ENCODE results near the gene MINDY4. TPM values are rescaled to one million over a fixed set of nuclear protein-coding genes. Genes with fewer than 3 reads are reported as not detected.

The MINDY4 gene
- 0.40 and 0.65 TPM in 2 replicates for total RNA-seq

GRCh38 chr7:30771174-30771879 is at the start of gene MINDY4:
TSS of gene MINDY4 (plus strand) at chr7:30771417. CDS start at chr7:30771494, 77 bp downstream.
- DNase-seq (ENCODE audit: low read depth in 2 of 2): peak; percentile 83 to 89

DNA sequence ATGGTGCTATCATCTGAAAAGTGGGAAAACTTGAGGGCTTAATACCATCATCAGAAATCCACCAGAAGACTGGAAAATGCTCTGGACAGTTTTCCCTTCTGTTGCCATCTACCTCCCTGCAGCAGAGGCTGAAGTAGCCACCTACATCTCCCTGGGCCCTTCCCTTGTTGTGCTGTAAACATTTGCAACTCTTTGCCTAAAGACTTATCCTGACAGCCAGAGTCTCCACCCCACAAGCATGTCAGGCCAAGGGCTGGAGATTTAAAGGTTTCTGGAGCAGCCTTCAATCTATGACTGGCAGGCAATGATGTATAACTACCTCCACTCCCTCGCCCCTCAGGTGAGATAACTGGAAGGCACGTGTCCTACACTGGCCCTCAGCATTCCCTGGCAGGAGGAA is 49.0 kb upstream of the MINDY4 start:
- DNase-seq (ENCODE audit: low read depth in 2 of 2): no peak

- no peak for DNase-seq (ENCODE audit: low read depth in 2 of 2)
Measured at GRCh38 chr7:30722671-30723070, 48.5 kb upstream of the MINDY4 start.

- no peak for DNase-seq (ENCODE audit: low read depth in 2 of 2)
Measured at GRCh38 chr7:30723776-30724175, 47.4 kb upstream of the MINDY4 start.

- no peak for DNase-seq (ENCODE audit: low read depth in 2 of 2)
Measured at GRCh38 chr7:30726296-30727006, 44.8 kb upstream of the MINDY4 start.

GRCh38 chr7:30727061-30727945 is 43.9 kb upstream of the MINDY4 start:
- DNase-seq (ENCODE audit: low read depth in 2 of 2): no peak

GRCh38 chr7:30728591-30729100 is 42.6 kb upstream of the MINDY4 start:
- no peak for DNase-seq (ENCODE audit: low read depth in 2 of 2)

- no peak for DNase-seq (ENCODE audit: low read depth in 2 of 2)
Measured at GRCh38 chr7:30729642-30730041, 41.6 kb upstream of the MINDY4 start.

DNA sequence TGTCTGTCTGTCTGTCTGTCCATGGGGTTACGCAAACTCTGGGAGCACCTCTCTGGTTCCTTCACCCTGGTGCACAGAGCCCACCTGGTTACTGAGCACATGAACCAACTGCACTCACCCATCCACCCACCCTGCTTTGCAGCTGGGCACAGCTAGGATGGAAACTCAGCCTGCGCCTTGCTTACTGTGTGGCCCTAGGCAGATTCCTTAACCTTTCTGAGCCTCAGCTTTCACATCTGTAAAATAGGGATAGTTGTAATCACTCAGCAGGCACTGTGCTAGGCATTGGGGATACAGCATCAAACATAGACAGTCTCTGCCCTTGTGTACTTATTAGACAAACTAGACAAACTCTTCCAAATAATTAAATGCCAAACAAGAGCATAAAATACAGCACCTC is 41.1 kb upstream of the MINDY4 start:
- no peak for DNase-seq (ENCODE audit: low read depth in 2 of 2)

DNA sequence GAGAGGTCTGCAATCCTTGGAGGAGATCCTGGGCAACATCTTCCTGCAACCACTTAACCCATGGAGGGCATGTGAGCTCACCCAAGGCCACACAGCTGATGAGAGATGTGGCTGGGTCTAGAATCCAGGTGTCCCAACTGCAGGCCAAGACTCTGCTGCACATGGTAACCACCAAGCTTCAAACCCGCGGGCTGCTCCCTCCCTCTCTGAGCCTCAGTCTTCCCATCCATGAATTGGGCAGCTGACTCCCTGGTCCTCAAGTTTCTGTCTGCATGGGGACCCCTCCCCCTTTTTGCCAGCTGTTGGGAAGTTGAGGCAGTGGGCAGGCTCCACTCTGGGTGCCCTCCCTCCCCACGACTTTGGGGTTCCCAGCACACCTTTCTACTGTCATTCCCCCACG is 40.2 kb upstream of the MINDY4 start:
- no peak for DNase-seq (ENCODE audit: low read depth in 2 of 2)

GRCh38 chr7:30731581-30731980 is 39.6 kb upstream of the MINDY4 start:
- no peak for DNase-seq (ENCODE audit: low read depth in 2 of 2)

- DNase-seq (ENCODE audit: low read depth in 2 of 2): no peak
Measured at GRCh38 chr7:30732606-30733005, 38.6 kb upstream of the MINDY4 start.

DNA sequence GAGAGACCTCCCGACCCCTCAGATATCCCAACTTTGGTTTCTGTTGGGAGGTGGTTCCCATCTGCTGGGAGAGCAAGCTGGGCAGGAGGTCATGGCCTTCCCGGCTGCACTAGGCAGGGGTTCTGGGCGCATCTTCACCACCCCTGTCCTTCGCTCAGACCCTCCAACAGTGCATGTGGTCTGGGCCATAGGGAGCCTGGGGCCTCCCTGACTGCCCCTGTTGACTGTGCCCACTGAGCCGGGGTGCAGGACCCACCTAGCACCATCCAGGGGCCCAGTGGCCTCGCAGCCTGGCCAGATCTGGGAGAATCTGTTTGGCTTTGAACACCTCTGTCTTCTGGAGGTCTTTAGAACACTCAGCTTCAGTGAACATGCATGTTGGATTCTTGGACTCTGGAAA is 38.0 kb upstream of the MINDY4 start:
- DNase-seq (ENCODE audit: low read depth in 2 of 2): no peak

- no peak for DNase-seq (ENCODE audit: low read depth in 2 of 2)
Measured at GRCh38 chr7:30733691-30734090, 37.5 kb upstream of the MINDY4 start.

GRCh38 chr7:30734497-30734896 is 36.7 kb upstream of the MINDY4 start:
- DNase-seq (ENCODE audit: low read depth in 2 of 2): no peak

DNA sequence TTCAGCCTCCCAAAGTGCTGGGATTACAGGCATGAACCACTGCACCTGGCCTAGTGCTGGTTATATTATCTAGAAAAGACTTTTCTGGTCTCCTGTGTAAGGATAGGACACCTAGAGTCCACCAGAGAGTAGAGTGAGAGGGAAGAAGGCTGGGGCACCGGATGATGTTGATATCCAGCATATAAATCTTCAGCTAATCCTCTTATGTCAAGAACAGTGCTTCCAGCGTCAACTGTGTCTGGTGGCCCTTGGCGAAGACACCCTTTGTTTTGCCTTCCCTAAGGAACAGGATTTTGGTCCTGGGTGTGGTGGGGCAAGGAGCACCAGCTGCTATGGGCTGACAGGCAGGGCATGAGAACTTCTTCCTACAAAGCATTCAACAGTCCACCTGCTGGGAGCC is 35.6 kb upstream of the MINDY4 start:
- no peak for DNase-seq (ENCODE audit: low read depth in 2 of 2)

- no peak for DNase-seq (ENCODE audit: low read depth in 2 of 2)
Measured at GRCh38 chr7:30736291-30736690, 34.9 kb upstream of the MINDY4 start.

- DNase-seq (ENCODE audit: low read depth in 2 of 2): no peak
Measured at GRCh38 chr7:30738026-30738915, 32.9 kb upstream of the MINDY4 start.

DNA sequence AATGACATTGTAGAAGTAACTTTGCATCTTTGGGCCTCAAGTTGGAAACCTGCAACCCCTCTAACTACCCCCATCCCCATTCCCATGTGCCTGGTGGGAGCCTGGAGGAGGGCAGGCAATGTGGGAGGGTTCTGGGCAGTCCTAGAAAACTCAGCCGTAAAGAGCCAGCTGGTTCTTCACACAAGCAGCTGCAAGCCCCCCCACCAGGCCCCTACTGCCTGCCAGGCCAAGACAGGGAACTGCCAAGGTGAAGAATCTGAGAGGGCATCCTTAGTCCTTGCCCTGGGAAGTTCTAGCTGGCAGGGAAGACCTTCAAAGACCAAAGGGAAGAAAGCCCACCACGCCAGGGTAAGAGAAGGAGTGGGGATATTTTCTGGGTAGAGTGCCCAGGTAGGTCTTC is 31.5 kb upstream of the MINDY4 start:
- no peak for DNase-seq (ENCODE audit: low read depth in 2 of 2)

- DNase-seq (ENCODE audit: low read depth in 2 of 2): peak; percentile 62 to 69
Measured at GRCh38 chr7:30740417-30741181, 30.6 kb upstream of the MINDY4 start.

Data from lung microvascular endothelial cell (primary cell).